Activated naive CD8-positive, alpha-beta T cell (primary cell): ENCODE measurements around the gene CLEC3B.

Experiments used
- H3K27ac Mint-ChIP-seq: one replicate; pipeline ENCODE4 v1.8.0; 2021; ENCODE audit warnings: mixed read lengths
- H3K27me3 Mint-ChIP-seq: one replicate; pipeline ENCODE4 v1.8.0; 2021; ENCODE audit warnings: mixed read lengths
- H3K36me3 Mint-ChIP-seq: one replicate; pipeline ENCODE4 v1.8.0; 2021; ENCODE audit warnings: mixed read lengths
- H3K4me1 Mint-ChIP-seq: one replicate; pipeline ENCODE4 v1.8.0; 2021; ENCODE audit warnings: low read depth, mixed read lengths
- H3K4me3 Mint-ChIP-seq: one replicate; pipeline ENCODE4 v1.8.0; 2021; ENCODE audit warnings: mild to moderate bottlenecking, mixed read lengths
- H3K9me3 Mint-ChIP-seq: one replicate; pipeline ENCODE4 v1.8.0; 2021; ENCODE audit warnings: low read depth, mixed read lengths

The CLEC3B gene

DNA sequence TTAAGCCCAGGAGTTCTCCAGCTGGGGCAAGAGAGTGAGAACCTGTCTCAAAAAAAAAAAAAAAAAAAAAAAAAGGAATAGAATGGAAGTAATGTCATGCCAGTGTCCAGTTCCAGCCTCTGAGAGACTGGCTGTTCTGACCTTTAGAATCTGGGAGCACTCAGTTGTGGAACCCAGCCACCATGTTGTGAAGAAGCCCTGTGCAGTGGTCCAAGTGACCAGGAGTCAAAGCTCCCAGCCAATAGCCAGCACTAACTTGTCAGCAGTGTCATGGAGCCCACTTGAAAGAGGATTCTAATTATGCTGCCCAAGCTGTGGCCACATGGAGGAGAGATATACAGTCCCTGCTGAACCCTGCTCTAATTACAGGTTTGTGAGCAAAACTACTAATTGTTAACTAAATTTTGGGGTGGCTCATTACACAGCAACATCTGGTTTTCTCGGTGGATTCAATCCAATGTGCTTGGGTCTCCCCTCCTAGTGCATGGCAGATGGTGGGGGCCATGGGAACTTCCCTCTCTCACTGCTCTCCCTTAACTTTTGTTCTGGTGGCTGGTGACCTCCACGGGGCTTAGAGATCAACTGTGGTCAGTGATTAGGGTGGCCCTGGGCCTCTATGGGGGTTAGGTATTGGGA lies 55.5 kb downstream of the CLEC3B start:
- no peaks in the 10 kb centered on the region for H3K4me1 Mint-ChIP-seq
- no peaks in the 10 kb centered on the region for H3K36me3 Mint-ChIP-seq
- peaks cover 4% of the 10 kb centered on the region for H3K27me3 Mint-ChIP-seq

DNA sequence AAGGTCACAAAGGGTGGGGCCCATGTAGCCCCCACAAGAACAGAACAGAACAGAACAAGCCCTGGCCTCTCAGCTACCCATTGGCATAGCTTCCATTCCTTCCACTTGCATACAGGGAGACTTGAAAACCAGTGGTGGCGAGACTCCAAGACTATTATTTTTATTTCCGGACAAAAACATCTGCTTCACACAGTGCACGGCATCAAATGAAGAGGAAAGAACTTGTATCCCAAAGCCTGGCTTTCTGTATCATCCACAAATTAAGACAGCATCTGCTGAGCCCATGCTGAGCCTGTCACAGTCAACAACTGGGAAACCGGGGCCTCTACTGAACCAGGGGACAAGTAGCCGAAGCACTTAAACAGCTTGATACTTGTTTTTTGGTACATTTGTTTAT lies 56.0 kb downstream of the CLEC3B start:
- Mint-ChIP-seq H3K36me3 (no peaks in the 10 kb centered on the region), H3K27me3 (no peaks in the 10 kb centered on the region), H3K9me3 (no peaks in the 10 kb centered on the region), H3K4me3 (no peak overlapping the region), H3K4me1 (no peaks in the 10 kb centered on the region), H3K27ac (no peak overlapping the region)

More for the DNA sequence above, 55.5 kb downstream of the CLEC3B start:
- no peak overlapping the region for H3K27ac Mint-ChIP-seq
- no peak overlapping the region for H3K4me3 Mint-ChIP-seq
- no peaks in the 10 kb centered on the region for H3K9me3 Mint-ChIP-seq

DNA sequence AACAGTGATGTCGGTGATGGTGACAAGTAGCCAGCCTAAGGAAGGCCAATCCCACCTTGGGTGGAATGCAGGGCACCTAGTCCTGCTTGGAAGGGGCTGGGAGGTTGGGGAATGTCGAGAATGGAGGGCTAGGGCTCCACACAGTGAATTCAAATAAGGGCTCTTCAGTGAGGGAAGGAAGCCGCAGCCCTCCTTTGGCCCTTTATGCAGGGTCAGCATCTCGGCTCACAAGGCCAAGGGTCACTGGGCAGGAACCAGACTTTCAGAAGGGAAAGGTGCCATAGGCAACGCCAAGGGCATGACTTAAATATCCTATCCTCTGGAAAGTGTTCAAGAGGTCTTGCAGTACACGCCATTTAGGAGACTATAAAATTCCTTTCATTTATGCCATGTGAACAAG lies 56.9 kb downstream of the CLEC3B start:
- Mint-ChIP-seq H3K9me3 (no peaks in the 10 kb centered on the region), H3K27ac (no peak overlapping the region), H3K4me1 (no peaks in the 10 kb centered on the region), H3K4me3 (no peak overlapping the region), H3K36me3 (no peaks in the 10 kb centered on the region), H3K27me3 (no peaks in the 10 kb centered on the region)

DNA sequence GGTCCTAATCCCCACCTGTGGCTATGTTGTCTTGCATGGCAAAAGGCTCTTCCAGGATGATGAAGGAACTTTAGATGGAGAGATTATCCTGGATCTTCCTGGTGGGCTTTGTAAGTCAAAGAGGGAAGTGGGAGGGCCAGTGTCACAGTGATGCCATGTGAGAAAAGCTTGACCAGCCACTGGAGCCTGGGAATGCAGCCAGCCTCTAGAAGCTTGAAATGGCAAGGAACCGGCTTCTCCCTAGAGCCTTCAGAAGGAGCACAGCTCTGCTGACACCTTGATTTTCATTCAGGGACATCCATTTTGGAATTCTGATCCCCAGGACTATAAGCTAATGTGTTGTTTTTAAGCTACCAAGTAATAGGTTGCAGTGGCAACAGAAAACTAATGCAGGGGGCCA lies 58.3 kb downstream of the CLEC3B start:
- H3K27me3 Mint-ChIP-seq, result no peaks in the 10 kb centered on the region
- H3K9me3 Mint-ChIP-seq, result no peaks in the 10 kb centered on the region
- no peak overlapping the region for H3K27ac Mint-ChIP-seq
- H3K4me3 Mint-ChIP-seq, result no peak overlapping the region
- H3K36me3 Mint-ChIP-seq, result no peaks in the 10 kb centered on the region
- peaks cover 3% of the 10 kb centered on the region for H3K4me1 Mint-ChIP-seq

DNA sequence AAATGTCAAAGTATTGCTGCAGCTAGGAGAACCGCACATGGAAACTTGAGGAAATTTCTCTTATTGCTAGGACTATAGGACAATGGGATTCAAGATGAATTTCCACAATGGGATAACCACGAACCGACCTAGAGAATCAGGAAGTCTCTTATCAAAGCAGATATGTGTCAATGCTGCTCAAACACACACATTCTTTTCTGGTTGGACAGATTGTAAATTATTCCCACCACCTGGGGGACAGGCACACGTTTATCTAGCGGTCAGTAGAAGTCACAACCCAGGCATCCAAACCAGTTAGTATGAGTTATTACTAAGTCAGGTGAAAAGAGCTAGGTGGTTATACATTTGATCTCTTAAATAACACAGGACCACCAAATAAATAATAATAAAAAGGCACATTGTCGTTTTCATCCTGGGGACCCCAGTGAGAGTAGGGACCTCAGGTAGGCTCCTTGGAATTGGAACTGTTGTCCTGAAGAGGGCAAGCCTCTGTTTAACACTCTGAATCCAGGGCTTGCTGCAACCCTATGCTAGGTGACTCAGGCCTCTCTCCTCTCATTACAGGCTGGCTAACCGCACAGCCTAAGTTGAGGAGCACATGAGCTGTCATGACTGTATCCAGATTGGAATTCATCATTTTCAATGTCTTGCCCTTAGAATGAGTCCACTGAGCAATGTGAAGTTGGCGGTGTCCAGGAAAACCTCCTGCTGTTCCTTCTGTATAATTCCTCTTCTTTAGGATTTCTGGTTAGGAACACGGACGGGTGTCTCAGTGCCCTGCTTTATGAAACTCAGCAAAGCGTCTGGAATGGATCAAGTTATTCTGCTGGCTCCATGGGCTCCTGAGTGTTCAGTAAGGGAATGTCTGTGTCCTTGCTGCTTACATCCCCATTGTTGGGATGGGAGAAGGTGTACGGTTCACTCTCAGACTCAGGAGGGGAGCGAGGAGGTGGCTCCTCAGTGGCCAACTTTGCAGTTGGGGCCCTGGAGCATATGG lies 59.0 kb downstream of the CLEC3B start:
- H3K4me3 Mint-ChIP-seq, result no peak overlapping the region
- H3K36me3 Mint-ChIP-seq, result no peaks in the 10 kb centered on the region
- peaks cover 3% of the 10 kb centered on the region for H3K4me1 Mint-ChIP-seq
- H3K27me3 Mint-ChIP-seq, result no peaks in the 10 kb centered on the region
- H3K27ac Mint-ChIP-seq, result no peak overlapping the region
- H3K9me3 Mint-ChIP-seq, result no peaks in the 10 kb centered on the region
